Keratinocyte (primary cell): ENCODE results near the gene NELL2. TPM values are rescaled to one million over a fixed set of nuclear protein-coding genes. Genes with fewer than 3 reads are reported as not detected.

Experiments used
- DNase-seq: peaks from one replicate; pipeline ENCODE4 v3.0.0-alpha.2; 2011; ENCODE audit warnings: low read depth, missing footprints, low spot score
- FAIRE-seq: peaks from 2 replicates; lab custom pipeline; 2011; peaks lifted over from hg19 to GRCh38; lab: Jason Lieb, UNC
- H2AFZ ChIP-seq: 2 replicates; pipeline ENCODE4 v1.6.0; 2012; ENCODE audit warnings: low read length, control low read depth, inconsistent platforms; ENCODE audit not compliant: control insufficient read depth
- H3K27ac ChIP-seq: 2 replicates; pipeline ENCODE4 v1.5.1; 2011; ENCODE audit warnings: low read length; ENCODE audit not compliant: control insufficient read depth, insufficient read depth
- H3K27me3 ChIP-seq: 3 replicates; pipeline ENCODE4 v1.6.0; 2011; ENCODE audit warnings: low read length; ENCODE audit not compliant: control insufficient read depth, insufficient read depth; ENCODE audit errors: extremely low read depth
- H3K36me3 ChIP-seq, 2 experiments: 2 replicates in 1 of 2; 3 replicates in 1 of 2; pipeline ENCODE4 v1.5.1; 2011; ENCODE audit warnings: low read length in 2 of 2, mild to moderate bottlenecking in 1 of 2; ENCODE audit not compliant: control insufficient read depth in 2 of 2, insufficient read depth in 2 of 2; ENCODE audit errors: extremely low read depth in 1 of 2
- H3K4me1 ChIP-seq: 3 replicates; pipeline ENCODE4 v1.5.1; 2011; ENCODE audit warnings: low read length; ENCODE audit not compliant: control insufficient read depth, insufficient read depth; ENCODE audit errors: extremely low read depth
- H3K4me2 ChIP-seq: 3 replicates; pipeline ENCODE4 v1.6.0; 2011; ENCODE audit warnings: low read depth, low read length; ENCODE audit not compliant: control insufficient read depth, insufficient read depth; ENCODE audit errors: extremely low read depth
- H3K4me3 ChIP-seq, 3 experiments: fragments of 200-600 bp in 1 of 3; sonication (generic) in 1 of 3; 2 replicates in 2 of 3; 3 replicates in 1 of 3; pipeline ENCODE4 v1.5.1; 2011 to 2016; ENCODE audit warnings: low read length in 3 of 3, mild to moderate bottlenecking in 3 of 3, control low read depth in 2 of 3, inconsistent platforms in 1 of 3, low read depth in 1 of 3, mixed read lengths in 1 of 3, mixed run types in 1 of 3, moderate library complexity in 1 of 3; ENCODE audit not compliant: control insufficient read depth in 2 of 3, insufficient read depth in 2 of 3; ENCODE audit errors: extremely low read depth in 1 of 3
- H3K79me2 ChIP-seq: 2 replicates; pipeline ENCODE4 v1.6.0; 2012; ENCODE audit warnings: low read length; ENCODE audit not compliant: control insufficient read depth, insufficient read depth
- H3K9ac ChIP-seq: 3 replicates; pipeline ENCODE4 v1.6.0; 2011; ENCODE audit warnings: low read length; ENCODE audit not compliant: control insufficient read depth, insufficient read depth; ENCODE audit errors: extremely low read depth
- H3K9me1 ChIP-seq: 3 replicates; pipeline ENCODE4 v1.6.0; 2011; ENCODE audit warnings: low read length; ENCODE audit not compliant: control insufficient read depth, insufficient read depth; ENCODE audit errors: extremely low read depth
- H3K9me3 ChIP-seq: 2 replicates; pipeline ENCODE4 v1.5.1; 2012; ENCODE audit warnings: low read depth, low read length; ENCODE audit not compliant: control insufficient read depth
- H4K20me1 ChIP-seq: 3 replicates; pipeline ENCODE4 v1.6.0; 2011; ENCODE audit warnings: low read length; ENCODE audit not compliant: control insufficient read depth, insufficient read depth; ENCODE audit errors: extremely low read depth
- EZH2 ChIP-seq: IDR thresholded peaks from one replicate; pipeline ENCODE4 v1.6.1; 2012; ENCODE audit warnings: inconsistent platforms, mild to moderate bottlenecking, low read length, moderate library complexity
- dilution Hi-C: fragments of 300-500 bp; cut with MboI; formaldehyde crosslinking; loops from one replicate; pipeline ENCODE4 v1.7.0; 2020; ENCODE audit warnings: low sequenced_read_pairs; ENCODE audit not compliant: extremely low pct_ligation_motif_present
- polyA plus RNA-seq, 5 experiments: library from polyadenylated mRNA; depleted of rRNA in 3 of 5; stranded (reverse) in 3 of 5; stranded (forward) in 1 of 5; unstranded in 1 of 5; fragments of >200 nt; gene quantifications; 1 replicate in 1 of 5; 2 replicates in 3 of 5; 3 replicates in 1 of 5; pipeline versions ENCODE4 v1.2.1 to v1.2.3, GENCODE V29; 2011 to 2012; ENCODE audit warnings: missing spikeins in 2 of 5, low read depth in 1 of 5, low replicate concordance in 1 of 5
- TF ChIP-seq, protein P1 (sequence below), 3 experiments: IDR thresholded peaks in 1 of 3; conservative IDR thresholded peaks in 1 of 3; optimal IDR thresholded peaks in 1 of 3; 2 replicates in 2 of 3; 3 replicates in 1 of 3; pipeline versions ENCODE3 to v1.5.1; 2011; ENCODE audit warnings: low read length in 3 of 3, mild to moderate bottlenecking in 3 of 3, moderate library complexity in 2 of 3, control low read depth in 1 of 3, inconsistent platforms in 1 of 3; ENCODE audit not compliant: insufficient read depth in 2 of 3; ENCODE audit errors: extremely low read depth in 1 of 3

The NELL2 gene
- polyA plus RNA-seq, 1 donor (not counting 4 experiments of a cell fraction or from before 2014, with no cell fraction given) = 0.58 TPM

DNA sequence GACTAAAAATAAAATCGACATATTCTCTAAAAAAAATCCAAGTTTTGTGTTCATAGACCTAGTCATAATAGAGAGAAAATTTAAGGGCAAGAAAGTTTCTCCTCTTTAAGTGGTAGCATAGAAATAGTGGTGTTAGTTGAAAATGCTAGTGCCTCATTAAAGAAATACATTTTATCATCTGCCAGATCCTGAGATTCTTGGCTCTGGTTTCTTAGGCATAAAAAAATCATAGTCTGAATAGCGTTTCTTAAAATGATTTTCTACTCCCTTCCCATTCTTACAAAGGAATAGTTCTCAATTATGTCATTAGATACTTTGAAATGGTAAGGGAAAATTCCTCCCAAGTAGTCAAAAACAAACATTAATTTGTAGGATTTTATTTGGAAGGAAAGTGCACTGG is 212.8 kb downstream of the NELL2 start:
- TF ChIP-seq EZH2 = no peak
- TF ChIP-seq, protein P1, sequence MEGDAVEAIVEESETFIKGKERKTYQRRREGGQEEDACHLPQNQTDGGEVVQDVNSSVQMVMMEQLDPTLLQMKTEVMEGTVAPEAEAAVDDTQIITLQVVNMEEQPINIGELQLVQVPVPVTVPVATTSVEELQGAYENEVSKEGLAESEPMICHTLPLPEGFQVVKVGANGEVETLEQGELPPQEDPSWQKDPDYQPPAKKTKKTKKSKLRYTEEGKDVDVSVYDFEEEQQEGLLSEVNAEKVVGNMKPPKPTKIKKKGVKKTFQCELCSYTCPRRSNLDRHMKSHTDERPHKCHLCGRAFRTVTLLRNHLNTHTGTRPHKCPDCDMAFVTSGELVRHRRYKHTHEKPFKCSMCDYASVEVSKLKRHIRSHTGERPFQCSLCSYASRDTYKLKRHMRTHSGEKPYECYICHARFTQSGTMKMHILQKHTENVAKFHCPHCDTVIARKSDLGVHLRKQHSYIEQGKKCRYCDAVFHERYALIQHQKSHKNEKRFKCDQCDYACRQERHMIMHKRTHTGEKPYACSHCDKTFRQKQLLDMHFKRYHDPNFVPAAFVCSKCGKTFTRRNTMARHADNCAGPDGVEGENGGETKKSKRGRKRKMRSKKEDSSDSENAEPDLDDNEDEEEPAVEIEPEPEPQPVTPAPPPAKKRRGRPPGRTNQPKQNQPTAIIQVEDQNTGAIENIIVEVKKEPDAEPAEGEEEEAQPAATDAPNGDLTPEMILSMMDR (optimal IDR thresholded peaks at IDR 0.05 in 1 of 3, IDR thresholded peaks at IDR 0.05 in 1 of 3, conservative IDR thresholded peaks at IDR 0.05 in 1 of 3; ENCODE audit: extremely low read depth in 1 of 3, insufficient read depth in 2 of 3, low read length in 3 of 3) = no peak
- Histone ChIP-seq H3K9ac (no peak overlapping the region), H3K9me1 (no peaks in the 10 kb centered on the region), H3K9me3 (no peaks in the 10 kb centered on the region), H3K4me2 (no peak overlapping the region), H3K27me3 (no peaks in the 10 kb centered on the region), H3K4me3 (no peak overlapping the region), H3K79me2 (no peaks in the 10 kb centered on the region), H3K36me3 (no peaks in the 10 kb centered on the region), H4K20me1 (no peaks in the 10 kb centered on the region), H2AFZ (no peak overlapping the region), H3K4me1 (no peaks in the 10 kb centered on the region), H3K27ac (no peak overlapping the region)
- DNase-seq (no peak), FAIRE-seq (no peak)
- dilution Hi-C loops = no loop called here

DNA sequence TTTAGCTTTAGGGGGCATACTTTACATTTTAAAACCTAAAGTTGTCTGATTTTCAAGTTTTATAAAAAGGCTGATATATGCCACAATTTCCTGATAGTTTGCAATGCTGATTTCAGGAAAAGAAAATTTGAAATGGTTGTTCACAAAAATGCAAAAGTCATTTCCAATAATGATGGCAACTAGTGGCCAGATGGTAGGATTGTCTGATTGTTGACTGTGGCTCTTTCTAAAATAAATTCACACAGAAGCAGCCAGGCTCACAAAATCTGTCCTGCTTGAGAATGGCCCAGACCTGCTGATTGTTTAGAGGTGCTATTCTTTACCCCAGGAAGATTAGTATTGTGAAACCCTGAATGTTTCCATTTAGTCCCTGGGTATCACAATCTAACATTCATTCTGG is 220.3 kb downstream of the NELL2 start:
- H3K27ac ChIP-seq = no peak overlapping the region
- H3K4me1 ChIP-seq = no peaks in the 10 kb centered on the region
- no peak overlapping the region for H3K4me3 ChIP-seq
- H3K4me2 ChIP-seq = no peak overlapping the region
- DNase-seq (no peak), FAIRE-seq (no peak)
- no peaks in the 10 kb centered on the region for H3K79me2 ChIP-seq
- H3K9me1 ChIP-seq = no peaks in the 10 kb centered on the region
- no peaks in the 10 kb centered on the region for H3K36me3 ChIP-seq
- H3K9ac ChIP-seq = no peak overlapping the region
- TF ChIP-seq EZH2 = no peak
- TF ChIP-seq, protein P1 (optimal IDR thresholded peaks at IDR 0.05 in 1 of 3, IDR thresholded peaks at IDR 0.05 in 1 of 3, conservative IDR thresholded peaks at IDR 0.05 in 1 of 3; ENCODE audit: extremely low read depth in 1 of 3, insufficient read depth in 2 of 3, low read length in 3 of 3) = no peak
- no peaks in the 10 kb centered on the region for H3K9me3 ChIP-seq
- no peaks in the 10 kb centered on the region for H4K20me1 ChIP-seq
- no peak overlapping the region for H2AFZ ChIP-seq
- no peaks in the 10 kb centered on the region for H3K27me3 ChIP-seq
- dilution Hi-C loops = no loop called here
